HG03025 (cell line): ENCODE measurements around the gene KIF1A.

Source experiments
- ATAC-seq: cut with Tn5 transposase; IDR thresholded peaks from one replicate; pipeline ENCODE4 v1.9.1; 2021; ENCODE audit warnings: mild to moderate bottlenecking, moderate library complexity; ENCODE audit not compliant: unreplicated experiment, low FRiP score

KIF1A gene

GRCh38 chr2:240821429-240821778, 1.4 kb upstream of the KIF1A start:
- no peak for ATAC-seq

GRCh38 chr2:240820607-240821428, 799 bp upstream of the KIF1A start:
- no peak for ATAC-seq

GRCh38 chr2:240819126-240819857, 727 bp downstream of the KIF1A start:
- no peak for ATAC-seq

GRCh38 chr2:240818293-240819125, 1.5 kb downstream of the KIF1A start:
- no peak for ATAC-seq

- ATAC-seq, result no peak
These were observed 2.3 kb downstream of the KIF1A start for GRCh38 chr2:240817496-240818292.

- no peak for ATAC-seq
These were observed 3.2 kb downstream of the KIF1A start for GRCh38 chr2:240816584-240817495.

- ATAC-seq, result no peak
These were observed 4.0 kb downstream of the KIF1A start for GRCh38 chr2:240815761-240816583.

GRCh38 chr2:240814946-240815760, 4.9 kb downstream of the KIF1A start:
- no peak for ATAC-seq

GRCh38 chr2:240814280-240814679, 5.7 kb downstream of the KIF1A start:
- ATAC-seq, result no peak

- ATAC-seq, result no peak
These were observed 6.6 kb downstream of the KIF1A start for GRCh38 chr2:240813231-240813921.

- ATAC-seq, result no peak
These were observed 7.3 kb downstream of the KIF1A start for GRCh38 chr2:240812721-240813120.

GRCh38 chr2:240812301-240812680, 7.7 kb downstream of the KIF1A start:
- no peak for ATAC-seq

GRCh38 chr2:240811346-240812300, 8.4 kb downstream of the KIF1A start:
- ATAC-seq, result no peak

GRCh38 chr2:240810621-240811020, 9.4 kb downstream of the KIF1A start:
- ATAC-seq, result no peak

- ATAC-seq, result no peak
These were observed 9.8 kb downstream of the KIF1A start for GRCh38 chr2:240810199-240810598.

GRCh38 chr2:240809276-240809675, 10.7 kb downstream of the KIF1A start:
- no peak for ATAC-seq
